Memory B cell (primary cell): ENCODE data around the gene NCF4.

Experiments used
- ATAC-seq: fragments of 150-1000 bp; cut with Tn5 transposase; 2 replicates; pipeline ENCODE4 v1.10.0; 2021; ENCODE audit warnings: low read depth, mild to moderate bottlenecking, moderate library complexity
- DNase-seq, 2 donors: peaks; one replicate each; pipeline ENCODE4 v3.0.0; 2022; ENCODE audit warnings: low spot score in 2 of 2
- H3K27ac Mint-ChIP-seq: one replicate; pipeline ENCODE4 v1.8.0; 2022; ENCODE audit warnings: mild to moderate bottlenecking, moderate library complexity, mixed read lengths
- H3K27me3 Mint-ChIP-seq: one replicate; pipeline ENCODE4 v1.8.0; 2022; ENCODE audit warnings: mixed read lengths
- H3K36me3 Mint-ChIP-seq: one replicate; pipeline ENCODE4 v1.8.0; 2022; ENCODE audit warnings: mild to moderate bottlenecking, mixed read lengths
- H3K4me1 Mint-ChIP-seq: one replicate; pipeline ENCODE4 v1.8.0; 2022; ENCODE audit warnings: mixed read lengths
- H3K4me3 Mint-ChIP-seq: one replicate; pipeline ENCODE4 v1.8.0; 2022; ENCODE audit warnings: mild to moderate bottlenecking, moderate library complexity, mixed read lengths
- H3K9me3 Mint-ChIP-seq: one replicate; pipeline ENCODE4 v1.8.0; 2022; ENCODE audit warnings: mixed read lengths

NCF4 gene

DNA sequence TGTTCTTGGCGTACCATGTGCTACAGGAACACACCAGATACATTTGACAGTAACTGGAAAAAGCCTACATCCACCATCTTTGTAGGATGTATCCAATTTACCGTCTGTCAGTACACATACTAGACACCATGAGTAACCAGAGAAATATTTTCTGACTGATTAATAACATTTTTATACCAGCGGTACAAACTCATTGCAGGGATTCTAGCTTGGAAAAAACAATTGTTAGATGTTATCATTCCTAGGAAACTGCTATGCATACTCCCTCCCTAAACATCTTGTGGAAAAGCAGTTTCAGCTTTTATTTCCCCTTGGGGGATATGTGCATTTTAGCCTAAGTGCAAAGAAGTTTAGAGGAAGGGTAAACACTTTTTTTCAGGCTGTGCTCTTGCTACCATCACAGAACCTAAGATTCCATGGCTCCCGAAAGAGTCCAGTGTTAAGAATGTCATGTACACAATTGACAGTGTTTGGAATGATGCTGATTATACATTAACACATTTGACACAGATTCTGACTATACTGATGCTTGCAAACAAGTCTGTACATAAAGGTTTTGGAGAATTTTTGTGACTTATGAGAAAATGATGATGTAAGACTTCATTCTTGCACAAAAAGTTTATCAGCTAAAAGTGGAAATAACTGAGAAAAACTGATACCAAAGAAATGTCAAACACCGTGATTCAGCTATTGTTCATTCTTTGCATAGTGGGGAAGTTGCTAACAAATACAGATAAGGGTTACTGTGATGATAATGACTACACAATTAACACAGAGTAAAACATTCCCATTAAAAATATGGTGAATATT, 23.7 kb downstream of the NCF4 start:
- Mint-ChIP-seq H3K27ac (no peak overlapping the region), H3K27me3 (no peaks in the 10 kb centered on the region), H3K36me3 (peaks cover 5% of the 10 kb centered on the region), H3K4me3 (no peak overlapping the region), H3K4me1 (peaks cover 3% of the 10 kb centered on the region), H3K9me3 (peaks cover 10% of the 10 kb centered on the region)
- DNase-seq (no peak), ATAC-seq (no peak)

GRCh38 chr22:36885474-36885873, 24.7 kb downstream of the NCF4 start:
- Mint-ChIP-seq H3K27ac (no peak overlapping the region), H3K4me1 (peaks cover 3% of the 10 kb centered on the region), H3K4me3 (no peak overlapping the region), H3K27me3 (no peaks in the 10 kb centered on the region), H3K9me3 (peaks cover 8% of the 10 kb centered on the region), H3K36me3 (peaks cover 5% of the 10 kb centered on the region)
- ATAC-seq (no peak), DNase-seq (no peak)

DNA sequence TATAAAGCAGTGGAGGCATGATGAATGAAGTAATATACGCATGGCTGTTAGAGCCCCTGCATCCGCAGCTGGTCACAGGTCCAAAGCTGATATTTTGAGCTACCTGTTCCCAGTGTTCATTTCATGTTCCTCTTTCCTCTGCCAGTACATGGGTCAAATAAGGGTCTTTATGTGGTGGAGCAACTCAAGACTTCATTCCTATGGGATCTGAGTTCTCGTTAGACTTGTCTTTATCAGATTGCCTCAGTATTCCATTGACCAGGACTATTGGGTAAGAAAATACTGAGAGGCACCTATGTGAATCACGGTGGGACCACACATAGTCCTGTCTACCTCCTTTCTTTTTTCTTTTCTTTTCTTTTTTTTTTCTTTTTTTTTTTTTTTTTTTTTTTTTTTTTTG, 25.2 kb downstream of the NCF4 start:
- Mint-ChIP-seq H3K4me1 (peaks cover 3% of the 10 kb centered on the region), H3K36me3 (peaks cover 5% of the 10 kb centered on the region), H3K4me3 (no peak overlapping the region), H3K27ac (no peak overlapping the region), H3K9me3 (peaks cover 6% of the 10 kb centered on the region), H3K27me3 (no peaks in the 10 kb centered on the region)
- ATAC-seq (no peak), DNase-seq (no peak)

- Mint-ChIP-seq H3K9me3 (peaks cover 3% of the 10 kb centered on the region), H3K36me3 (no peaks in the 10 kb centered on the region), H3K27ac (no peak overlapping the region), H3K27me3 (no peaks in the 10 kb centered on the region), H3K4me3 (no peak overlapping the region), H3K4me1 (peaks cover 3% of the 10 kb centered on the region)
- DNase-seq: no peak
- ATAC-seq: no peak
Observed at GRCh38 chr22:36887162-36887561, 26.4 kb downstream of the NCF4 start.

DNA sequence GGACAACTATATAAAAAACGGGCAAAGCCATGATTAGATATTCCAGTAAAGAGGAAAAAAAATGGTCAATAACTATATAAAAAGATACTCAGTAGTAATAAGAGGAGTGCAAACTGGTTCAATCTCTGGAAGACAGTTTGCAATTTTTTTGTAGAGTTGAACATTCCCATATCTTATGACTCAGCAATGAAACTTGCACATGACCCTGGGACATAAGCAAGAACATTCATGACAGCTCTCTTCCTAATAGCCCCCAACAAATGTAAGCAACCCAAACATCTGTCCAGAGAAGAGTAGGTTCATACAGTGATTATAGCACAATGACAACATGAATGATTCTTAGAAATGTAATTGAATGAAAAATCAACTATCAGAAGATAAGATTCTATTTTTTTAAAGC, 30.8 kb downstream of the NCF4 start:
- no peaks in the 10 kb centered on the region for H3K4me1 Mint-ChIP-seq
- no peak for ATAC-seq
- no peak overlapping the region for H3K4me3 Mint-ChIP-seq
- no peak for DNase-seq
- peaks cover 11% of the 10 kb centered on the region for H3K9me3 Mint-ChIP-seq
- no peak overlapping the region for H3K27ac Mint-ChIP-seq
- H3K36me3 Mint-ChIP-seq: peaks cover 8% of the 10 kb centered on the region
- H3K27me3 Mint-ChIP-seq: no peaks in the 10 kb centered on the region

DNA sequence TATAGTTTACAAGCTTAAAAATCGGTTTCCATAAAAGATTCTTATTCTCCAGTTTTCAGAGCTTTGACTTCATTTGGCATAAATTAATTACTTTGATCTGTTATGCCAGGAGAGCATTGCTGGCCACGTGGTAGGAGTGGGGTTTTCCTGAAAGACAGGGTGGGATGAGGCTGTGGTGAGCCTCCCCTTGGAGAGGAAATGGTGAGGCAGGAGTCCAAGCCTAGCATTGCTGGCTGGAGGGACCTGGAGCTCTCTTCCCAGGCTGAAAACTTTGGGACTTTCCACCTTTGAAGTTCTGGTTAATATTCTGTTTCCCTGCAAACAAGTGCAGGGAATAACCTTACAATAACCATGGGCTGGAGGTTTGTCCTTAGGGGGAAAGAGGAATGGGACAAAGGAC, 31.5 kb downstream of the NCF4 start:
- no peak overlapping the region for H3K27ac Mint-ChIP-seq
- H3K36me3 Mint-ChIP-seq: peaks cover 8% of the 10 kb centered on the region
- H3K9me3 Mint-ChIP-seq: peaks cover 13% of the 10 kb centered on the region
- H3K4me1 Mint-ChIP-seq: no peaks in the 10 kb centered on the region
- DNase-seq (no peak), ATAC-seq (no peak)
- no peaks in the 10 kb centered on the region for H3K27me3 Mint-ChIP-seq
- no peak overlapping the region for H3K4me3 Mint-ChIP-seq

GRCh38 chr22:36893262-36893661, 32.5 kb downstream of the NCF4 start:
- H3K9me3 Mint-ChIP-seq: peaks cover 13% of the 10 kb centered on the region
- no peak overlapping the region for H3K27ac Mint-ChIP-seq
- peaks cover 8% of the 10 kb centered on the region for H3K36me3 Mint-ChIP-seq
- no peaks in the 10 kb centered on the region for H3K27me3 Mint-ChIP-seq
- no peaks in the 10 kb centered on the region for H3K4me1 Mint-ChIP-seq
- no peak overlapping the region for H3K4me3 Mint-ChIP-seq
- DNase-seq (no peak), ATAC-seq (no peak)

GRCh38 chr22:36894266-36894665, 33.5 kb downstream of the NCF4 start:
- ATAC-seq (no peak), DNase-seq (no peak)
- Mint-ChIP-seq H3K36me3 (peaks cover 8% of the 10 kb centered on the region), H3K9me3 (peaks cover 13% of the 10 kb centered on the region), H3K4me1 (no peaks in the 10 kb centered on the region), H3K27ac (no peak overlapping the region), H3K27me3 (no peaks in the 10 kb centered on the region), H3K4me3 (no peak overlapping the region)

DNA sequence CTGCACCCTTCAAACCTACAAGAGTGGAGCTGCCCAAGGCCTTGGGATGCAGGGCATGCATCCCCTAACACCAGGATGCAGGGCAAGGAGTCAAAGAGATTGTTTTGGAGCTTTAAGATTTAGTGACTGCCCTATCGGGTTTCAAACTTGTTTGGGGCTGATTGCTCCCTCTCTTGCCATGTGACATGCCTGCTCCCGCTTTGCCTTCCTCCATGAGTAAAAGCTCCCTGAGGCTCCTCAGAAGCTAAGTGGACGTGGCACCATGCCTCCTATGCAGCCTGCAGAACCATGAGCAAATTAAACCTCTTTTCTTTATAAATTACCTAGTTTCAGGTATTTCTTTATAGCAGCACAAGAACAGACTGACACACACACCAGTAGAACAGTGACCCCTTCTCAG, 36.8 kb downstream of the NCF4 start:
- Mint-ChIP-seq H3K27me3 (peaks cover 2% of the 10 kb centered on the region), H3K4me3 (no peak overlapping the region), H3K4me1 (peaks cover 7% of the 10 kb centered on the region), H3K36me3 (peaks cover 8% of the 10 kb centered on the region), H3K9me3 (peaks cover 13% of the 10 kb centered on the region), H3K27ac (no peak overlapping the region)
- DNase-seq (no peak), ATAC-seq (no peak)

DNA sequence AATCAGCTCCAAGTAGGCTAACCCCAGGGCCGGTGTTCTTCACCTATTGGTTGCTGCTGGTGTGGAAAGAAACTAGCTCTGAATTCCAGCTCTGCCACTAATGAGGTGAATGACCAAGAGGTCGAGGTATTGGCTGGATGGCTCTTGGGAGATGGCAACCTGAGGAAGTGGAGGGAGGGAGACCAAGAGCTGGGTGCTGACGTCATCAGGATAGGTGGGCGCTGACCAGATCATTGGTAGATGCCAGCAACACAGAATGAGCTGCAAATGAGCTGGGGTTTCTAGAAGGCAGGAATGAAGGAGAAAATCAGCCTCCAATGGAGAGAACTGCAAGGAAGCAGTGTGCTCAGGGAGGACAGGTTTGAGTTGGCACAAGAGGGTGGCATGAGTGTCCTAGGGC, 37.9 kb downstream of the NCF4 start:
- Mint-ChIP-seq H3K27me3 (peaks cover 3% of the 10 kb centered on the region), H3K9me3 (peaks cover 13% of the 10 kb centered on the region), H3K4me1 (peaks cover 7% of the 10 kb centered on the region), H3K36me3 (peaks cover 8% of the 10 kb centered on the region), H3K4me3 (no peak overlapping the region), H3K27ac (no peak overlapping the region)
- DNase-seq: no peak
- ATAC-seq: no peak

DNA sequence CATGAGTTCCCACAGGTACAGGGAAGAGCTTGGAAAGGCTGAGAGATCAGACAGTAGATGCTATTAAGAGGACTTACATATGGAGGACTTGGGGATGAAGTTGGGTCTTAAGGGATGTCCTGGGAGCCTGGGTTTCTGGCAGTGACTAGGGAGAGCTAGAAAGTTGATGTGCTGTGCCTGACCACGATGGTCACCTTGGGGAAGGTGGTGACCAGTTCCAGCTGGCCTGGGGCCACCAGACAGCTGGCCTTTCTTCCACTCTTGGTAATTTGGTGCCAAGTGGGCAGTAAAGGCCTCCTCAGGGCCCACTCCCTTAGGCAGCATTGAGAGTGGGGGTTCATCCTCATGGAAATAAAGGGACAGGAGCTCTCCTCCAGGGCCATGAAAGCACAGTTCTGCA, 38.7 kb downstream of the NCF4 start:
- Mint-ChIP-seq H3K27ac (no peak overlapping the region), H3K4me1 (peaks cover 7% of the 10 kb centered on the region), H3K27me3 (peaks cover 4% of the 10 kb centered on the region), H3K36me3 (peaks cover 8% of the 10 kb centered on the region), H3K4me3 (no peak overlapping the region), H3K9me3 (peaks cover 13% of the 10 kb centered on the region)
- DNase-seq (no peak), ATAC-seq (no peak)

DNA sequence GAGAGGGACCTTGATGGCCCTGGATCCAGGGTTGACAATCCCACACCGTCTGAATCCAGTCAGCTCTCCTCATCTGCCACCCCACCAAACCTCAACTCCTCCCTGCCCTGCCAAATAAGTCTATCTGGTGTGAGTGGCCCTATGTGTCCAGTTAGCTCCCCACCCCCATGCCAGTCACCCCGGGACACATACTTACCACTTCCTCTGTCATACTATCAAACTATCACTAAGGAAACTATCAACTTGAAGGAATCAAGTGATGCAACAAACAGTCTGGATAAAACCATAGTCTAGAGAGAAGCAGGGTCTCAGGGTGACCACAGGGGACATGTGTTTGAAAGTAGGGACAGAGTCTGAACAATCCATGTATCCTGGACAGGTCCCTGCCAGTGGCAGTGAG, 39.4 kb downstream of the NCF4 start:
- H3K36me3 Mint-ChIP-seq: peaks cover 5% of the 10 kb centered on the region
- DNase-seq: no peak
- H3K4me1 Mint-ChIP-seq: peaks cover 7% of the 10 kb centered on the region
- H3K9me3 Mint-ChIP-seq: peaks cover 8% of the 10 kb centered on the region
- ATAC-seq: no peak
- H3K27ac Mint-ChIP-seq: no peak overlapping the region
- H3K4me3 Mint-ChIP-seq: no peak overlapping the region
- H3K27me3 Mint-ChIP-seq: peaks cover 4% of the 10 kb centered on the region

DNA sequence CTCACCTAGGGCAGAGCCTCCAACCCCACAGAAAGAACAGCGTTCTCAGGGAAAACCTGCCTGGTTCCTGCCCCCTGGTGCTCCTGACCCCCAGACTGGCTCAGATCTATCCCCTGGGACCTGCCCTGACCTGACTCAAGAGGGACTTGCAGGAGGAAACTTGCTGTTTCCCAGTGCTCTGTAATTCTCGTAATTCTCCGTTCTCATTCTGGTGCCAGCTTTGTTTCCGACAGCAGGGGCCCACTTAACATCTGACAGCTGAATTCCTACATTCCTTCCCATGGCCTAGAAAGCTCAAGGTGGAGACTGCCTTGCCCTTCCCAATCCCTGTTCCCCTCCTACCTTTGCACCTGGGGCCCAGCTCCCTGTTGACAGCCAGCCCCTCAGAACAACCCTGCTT, 40.1 kb downstream of the NCF4 start:
- Mint-ChIP-seq H3K9me3 (peaks cover 6% of the 10 kb centered on the region), H3K4me3 (no peak overlapping the region), H3K27ac (no peak overlapping the region), H3K36me3 (peaks cover 2% of the 10 kb centered on the region), H3K27me3 (peaks cover 4% of the 10 kb centered on the region), H3K4me1 (peaks cover 7% of the 10 kb centered on the region)
- no peak for DNase-seq
- no peak for ATAC-seq

- H3K27me3 Mint-ChIP-seq: peaks cover 6% of the 10 kb centered on the region
- H3K9me3 Mint-ChIP-seq: peaks cover 2% of the 10 kb centered on the region
- peaks cover 7% of the 10 kb centered on the region for H3K4me1 Mint-ChIP-seq
- DNase-seq: no peak
- H3K36me3 Mint-ChIP-seq: no peaks in the 10 kb centered on the region
- peak; percentile 81 for ATAC-seq
- H3K27ac Mint-ChIP-seq: peak overlapping the region; percentile 73
- no peak overlapping the region for H3K4me3 Mint-ChIP-seq
Observed at GRCh38 chr22:36901411-36902142, 40.8 kb downstream of the NCF4 start.
